Neural cell (in vitro differentiated cells): ENCODE results near the gene AP3D1. TPM values are rescaled to one million over a fixed set of nuclear protein-coding genes. Genes with fewer than 3 reads are reported as not detected.

Source experiments
- H2AFZ ChIP-seq: fragments of 200-600, 300-800 bp; sonication (generic), shearing (Covaris generic); 2 replicates; pipeline ENCODE4 v1.6.0; 2014; ENCODE audit warnings: low read depth, mild to moderate bottlenecking, antibody characterized with exemption, low read length, moderate library complexity
- H3F3A ChIP-seq: fragments of 200-600 bp; shearing (Covaris generic); 2 replicates; pipeline ENCODE4 v1.6.1; 2016; ENCODE audit warnings: mild to moderate bottlenecking, moderate library complexity, mixed read lengths, antibody characterized with exemption, low read length; ENCODE audit not compliant: insufficient read depth, poor library complexity, severe bottlenecking
- H3K27ac ChIP-seq: fragments of 200-600, 300-800 bp; sonication (generic), shearing (Covaris generic); 2 replicates; pipeline ENCODE4 v1.5.1; 2014; ENCODE audit warnings: mild to moderate bottlenecking, low read length, moderate library complexity
- H3K27me3 ChIP-seq: fragments of 300-800, 200-600 bp; sonication (generic), shearing (Covaris generic); 2 replicates; pipeline ENCODE4 v1.6.0; 2014; ENCODE audit warnings: mild to moderate bottlenecking, low read depth, low read length, moderate library complexity; ENCODE audit not compliant: insufficient read depth
- H3K36me3 ChIP-seq: fragments of 300-800, 200-600 bp; sonication (generic), shearing (Covaris generic); 2 replicates; pipeline ENCODE4 v1.5.1; 2014; ENCODE audit warnings: mild to moderate bottlenecking, antibody characterized with exemption, low read length, moderate library complexity; ENCODE audit not compliant: insufficient read depth
- H3K4me2 ChIP-seq: fragments of 300-800, 200-600 bp; sonication (generic), shearing (Covaris generic); 2 replicates; pipeline ENCODE4 v1.6.0; 2014; ENCODE audit warnings: mild to moderate bottlenecking, low read length
- H3K4me3 ChIP-seq: fragments of 300-800, 200-600 bp; sonication (generic), shearing (Covaris generic); 2 replicates; pipeline ENCODE4 v1.5.1; 2014; ENCODE audit warnings: mild to moderate bottlenecking, low read length, moderate library complexity
- H3K79me2 ChIP-seq: fragments of 200-600 bp; shearing (Covaris generic); replicated peaks from 2 replicates; pipeline ENCODE4 v1.6.0; 2014; ENCODE audit warnings: mild to moderate bottlenecking, low read length, moderate library complexity; ENCODE audit not compliant: insufficient read depth
- H3K9ac ChIP-seq: fragments of 300-800, 200-600 bp; sonication (generic), shearing (Covaris generic); 2 replicates; pipeline ENCODE4 v1.6.1; 2016; ENCODE audit warnings: mild to moderate bottlenecking, low read length, mixed read lengths
- H3K9me2 ChIP-seq: fragments of 200-600 bp; shearing (Covaris generic); 2 replicates; pipeline ENCODE4 v1.6.1; 2016; ENCODE audit warnings: mild to moderate bottlenecking, low read length, mixed read lengths; ENCODE audit not compliant: insufficient read depth
- H3K9me3 ChIP-seq: fragments of 200-600, 300-800 bp; sonication (generic), shearing (Covaris generic); 2 replicates; pipeline ENCODE4 v1.6.1; 2016; ENCODE audit warnings: mild to moderate bottlenecking, mixed run types, low read length, moderate library complexity, mixed read lengths
- H4K20me1 ChIP-seq: fragments of 200-600 bp; shearing (Covaris generic); 2 replicates; pipeline ENCODE4 v1.6.1; 2016; ENCODE audit warnings: mild to moderate bottlenecking, mixed run types; ENCODE audit not compliant: insufficient read depth
- CTCF ChIP-seq: fragments of 450-650 bp; IDR thresholded peaks from 2 replicates; pipeline ENCODE4 v1.5.1; 2014; ENCODE audit warnings: antibody characterized with exemption, mild to moderate bottlenecking, moderate library complexity; ENCODE audit not compliant: poor library complexity, severe bottlenecking
- EP300 ChIP-seq: fragments of 450-650 bp; conservative IDR thresholded peaks from 2 replicates; pipeline ENCODE4 v1.6.1; 2014; ENCODE audit warnings: antibody characterized with exemption, mild to moderate bottlenecking, moderate library complexity; ENCODE audit not compliant: poor library complexity, severe bottlenecking
- EZH2 ChIP-seq: fragments of 200-600, 300-800 bp; shearing (Covaris generic), sonication (generic); IDR thresholded peaks from 2 replicates; pipeline ENCODE4 v1.6.1; 2014; ENCODE audit warnings: antibody characterized with exemption, low read length, borderline replicate concordance, mild to moderate bottlenecking; ENCODE audit not compliant: insufficient read depth, poor library complexity, severe bottlenecking
- MXI1 ChIP-seq: fragments of 450-650 bp; conservative IDR thresholded peaks from 2 replicates; pipeline ENCODE4 v1.6.1; 2014; ENCODE audit warnings: antibody characterized with exemption, mild to moderate bottlenecking; ENCODE audit not compliant: poor library complexity, severe bottlenecking
- POLR2AphosphoS5 ChIP-seq: IDR thresholded peaks from 2 replicates; pipeline ENCODE4 v1.6.1; 2012
- RAD21 ChIP-seq: fragments of 450-650 bp; conservative IDR thresholded peaks from 2 replicates; pipeline ENCODE4 v1.6.1; 2014; ENCODE audit warnings: antibody characterized with exemption, mild to moderate bottlenecking, moderate library complexity
- REST ChIP-seq: IDR thresholded peaks from 2 replicates; pipeline ENCODE4 v1.6.1; 2012; ENCODE audit warnings: borderline replicate concordance
- SMC3 ChIP-seq: fragments of 450-650 bp; conservative IDR thresholded peaks from 2 replicates; pipeline ENCODE4 v1.6.1; 2014; ENCODE audit warnings: antibody characterized with exemption, mild to moderate bottlenecking, moderate library complexity; ENCODE audit not compliant: poor library complexity
- TAF1 ChIP-seq: IDR thresholded peaks from 2 replicates; pipeline ENCODE4 v1.6.1; 2012; ENCODE audit warnings: low read depth
- polyA plus RNA-seq: library from polyadenylated mRNA; depleted of rRNA; stranded (reverse); fragments of >200 nt; gene quantifications from 2 replicates; pipeline ENCODE4 v1.2.3, GENCODE V29; 2014

AP3D1 gene
- polyA plus RNA-seq, 1 donor from 2014 or later: 60.7 TPM

- Histone ChIP-seq H3K27ac (no peak overlapping the region), H3K27me3 (no peaks in the 10 kb centered on the region), H3K9me2 (no peaks in the 10 kb centered on the region), H3K4me3 (no peak overlapping the region), H2AFZ (no peak overlapping the region), H3K4me2 (no peak overlapping the region), H3K79me2 (peaks cover 66% of the 10 kb centered on the region), H3K9me3 (no peaks in the 10 kb centered on the region), H3K9ac (no peak overlapping the region), H3K36me3 (no peaks in the 10 kb centered on the region), H4K20me1 (peaks cover 7% of the 10 kb centered on the region), H3F3A (no peaks in the 10 kb centered on the region)
- no peak for TF ChIP-seq POLR2AphosphoS5
- TF ChIP-seq MXI1: no peak
- no peak for TF ChIP-seq CTCF
- no peak for TF ChIP-seq EP300
- no peak for TF ChIP-seq EZH2
- TF ChIP-seq RAD21: no peak
- no peak for TF ChIP-seq REST
- no peak for TF ChIP-seq SMC3
- TF ChIP-seq TAF1: no peak
Observed at GRCh38 chr19:2167896-2168618, 16.7 kb upstream of the AP3D1 start.

- H3K36me3 ChIP-seq: no peaks in the 10 kb centered on the region
- H3K27me3 ChIP-seq: no peaks in the 10 kb centered on the region
- peaks cover 7% of the 10 kb centered on the region for H4K20me1 ChIP-seq
- no peak overlapping the region for H3K9ac ChIP-seq
- H2AFZ ChIP-seq: no peak overlapping the region
- H3K9me3 ChIP-seq: no peaks in the 10 kb centered on the region
- H3K27ac ChIP-seq: no peak overlapping the region
- no peaks in the 10 kb centered on the region for H3F3A ChIP-seq
- TF ChIP-seq REST: no peak
- TF ChIP-seq RAD21: no peak
- no peak for TF ChIP-seq TAF1
- TF ChIP-seq MXI1: no peak
- no peak for TF ChIP-seq POLR2AphosphoS5
- no peak for TF ChIP-seq EZH2
- TF ChIP-seq EP300: no peak
- TF ChIP-seq CTCF: no peak
- no peak for TF ChIP-seq SMC3
- no peaks in the 10 kb centered on the region for H3K9me2 ChIP-seq
- H3K79me2 ChIP-seq: peaks cover 66% of the 10 kb centered on the region
- no peak overlapping the region for H3K4me2 ChIP-seq
- no peak overlapping the region for H3K4me3 ChIP-seq
Observed at GRCh38 chr19:2166741-2167738, 15.7 kb upstream of the AP3D1 start.
